Activated T-cell treated with anti-CD3 and anti-CD28 coated beads, Interleukin-2, amount 50 U/mL, for 4 hours (primary cell): ENCODE data around the gene SLC19A1. TPM values are rescaled to one million over a fixed set of nuclear protein-coding genes. Genes with fewer than 3 reads are reported as not detected.
"Not testable (repeated sequence)": the region's sequence is repeated elsewhere in the genome, so short reads cannot be mapped to it uniquely, and the experiment has no call there.

Source experiments
- ATAC-seq, 2 donors: fragments of 200-7000 bp; cut with Tn5 transposase; one replicate each; pipeline ENCODE4 v1.10.0; 2021
- DNase-seq: peaks from one replicate; pipeline ENCODE4 v3.0.0-alpha.2; 2020
- H3K27me3 Mint-ChIP-seq: one replicate; pipeline ENCODE4 v1.8.0; 2021; ENCODE audit warnings: low read depth, mixed read lengths
- H3K36me3 Mint-ChIP-seq: one replicate; pipeline ENCODE4 v1.8.0; 2022; ENCODE audit warnings: mixed read lengths; ENCODE audit not compliant: insufficient read depth
- H3K4me1 Mint-ChIP-seq: one replicate; pipeline ENCODE4 v1.8.0; 2021; ENCODE audit warnings: low read depth, mixed read lengths
- H3K4me3 Mint-ChIP-seq: one replicate; pipeline ENCODE4 v1.8.0; 2021; ENCODE audit warnings: mild to moderate bottlenecking, moderate library complexity, mixed read lengths
- H3K9me3 Mint-ChIP-seq: one replicate; pipeline ENCODE4 v1.8.0; 2021; ENCODE audit warnings: mixed read lengths
- total RNA-seq, 3 donors: library from RNA; stranded (reverse); gene quantifications; one replicate each; pipeline ENCODE4 v1.2.1, GENCODE V29; 2021

Gene SLC19A1
- total RNA-seq, 3 donors from 2014 or later, result 69.0 to 94.9 (median 77.7) TPM

DNA sequence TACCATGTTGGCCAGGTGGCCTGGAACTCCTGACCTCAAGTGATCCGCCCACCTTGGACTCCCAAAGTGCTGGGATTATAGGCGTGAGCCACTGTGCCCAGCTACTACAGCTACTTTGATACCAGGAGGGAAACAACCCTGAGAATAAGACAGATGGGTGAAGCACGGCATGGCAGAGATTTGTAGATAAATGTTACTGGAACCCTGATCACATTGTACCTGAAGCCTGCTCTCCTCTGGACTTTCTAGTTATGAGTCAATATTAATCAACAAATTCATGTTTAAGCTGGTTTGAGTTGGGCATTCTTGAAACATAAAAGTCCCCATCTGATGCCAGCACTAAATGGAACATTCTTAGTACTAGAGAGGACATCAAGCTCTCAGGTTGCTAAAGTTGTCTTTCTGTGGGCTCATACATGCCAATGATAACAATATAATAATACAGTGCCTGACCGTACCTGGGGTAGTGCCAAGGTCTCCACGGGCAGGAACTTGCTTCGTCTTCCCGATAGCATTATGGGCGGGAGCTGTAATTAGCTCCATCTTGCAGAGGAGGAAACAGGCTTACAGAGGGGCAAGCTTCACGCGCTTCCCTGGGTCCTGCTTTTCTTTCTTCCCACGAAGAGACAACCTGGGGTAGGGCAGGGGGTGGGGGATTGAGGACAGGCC, 30.7 kb upstream of the SLC19A1 start:
- no peak for ATAC-seq
- Mint-ChIP-seq H3K36me3 (no peaks in the 10 kb centered on the region), H3K4me1 (no peaks in the 10 kb centered on the region), H3K9me3 (no peaks in the 10 kb centered on the region), H3K4me3 (no peak overlapping the region), H3K27me3 (no peaks in the 10 kb centered on the region)
- no peak for DNase-seq

- Mint-ChIP-seq H3K36me3 (no peaks in the 10 kb centered on the region), H3K27me3 (no peaks in the 10 kb centered on the region), H3K9me3 (no peaks in the 10 kb centered on the region), H3K4me3 (no peak overlapping the region), H3K4me1 (no peaks in the 10 kb centered on the region)
- DNase-seq, result no peak
- no peak for ATAC-seq
Measured at GRCh38 chr21:45572231-45572630, 30.0 kb upstream of the SLC19A1 start.

- no peaks in the 10 kb centered on the region for H3K27me3 Mint-ChIP-seq
- no peaks in the 10 kb centered on the region for H3K36me3 Mint-ChIP-seq
- H3K4me1 Mint-ChIP-seq, result no peaks in the 10 kb centered on the region
- DNase-seq (no peak), ATAC-seq (no peak)
- no peak overlapping the region for H3K4me3 Mint-ChIP-seq
- no peaks in the 10 kb centered on the region for H3K9me3 Mint-ChIP-seq
Measured at GRCh38 chr21:45571641-45572040, 29.4 kb upstream of the SLC19A1 start.

DNA sequence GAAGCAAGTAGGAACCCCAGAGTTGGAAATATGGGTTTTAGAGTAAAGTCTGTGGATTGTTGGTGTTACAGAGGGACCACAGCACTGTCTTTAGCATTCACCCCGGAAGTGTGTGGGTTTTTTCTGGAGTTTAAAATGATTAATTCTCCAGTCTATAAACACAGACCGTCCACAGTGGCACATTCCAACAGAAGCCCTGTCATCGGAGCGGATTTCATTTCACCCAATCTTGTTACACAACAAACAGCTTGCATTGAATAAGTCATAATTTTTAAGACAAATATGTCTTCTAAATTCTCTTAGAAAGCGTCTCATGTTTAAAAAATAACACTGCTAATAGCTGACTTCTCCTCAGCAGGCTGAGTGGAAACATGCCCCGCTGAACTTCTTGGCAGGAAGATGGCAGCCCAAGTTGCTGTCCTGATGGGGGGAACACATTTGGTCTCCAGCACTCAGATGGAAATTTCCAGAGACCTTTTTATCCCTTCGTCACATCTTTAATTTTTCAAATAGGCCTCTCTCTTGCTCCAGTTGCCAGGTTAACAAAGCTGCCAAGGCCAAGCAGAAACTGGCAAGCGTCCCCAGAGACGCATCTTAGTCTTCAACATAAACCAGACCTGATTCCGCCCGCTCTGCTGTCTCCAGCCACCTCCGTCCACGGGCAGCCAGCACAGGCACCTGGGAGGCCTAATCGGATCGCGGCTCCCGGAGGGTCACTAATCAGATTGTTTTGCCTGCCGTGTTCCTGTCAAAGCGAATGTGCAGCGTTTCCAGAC, 28.8 kb upstream of the SLC19A1 start:
- no peaks in the 10 kb centered on the region for H3K4me1 Mint-ChIP-seq
- H3K36me3 Mint-ChIP-seq, result no peaks in the 10 kb centered on the region
- no peaks in the 10 kb centered on the region for H3K9me3 Mint-ChIP-seq

DNA sequence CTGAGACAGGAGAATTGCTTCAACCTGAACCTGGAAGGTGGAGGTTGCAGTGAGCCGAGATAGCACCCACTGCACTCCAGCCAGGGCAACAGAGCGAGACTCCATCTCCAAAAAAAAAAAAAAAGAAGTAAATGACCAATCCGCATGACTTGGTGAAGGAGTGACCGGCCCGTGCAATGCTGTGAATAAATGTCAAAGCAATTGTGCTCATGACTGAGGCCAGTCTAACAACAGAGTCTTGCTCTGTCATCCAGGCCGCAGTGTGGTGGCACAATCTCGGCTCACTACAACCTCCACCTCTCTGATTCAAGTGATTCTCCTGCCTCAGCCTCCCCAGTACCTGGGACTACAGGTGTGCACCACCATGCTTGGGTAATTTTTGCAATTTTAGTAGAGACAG, 27.8 kb upstream of the SLC19A1 start:
- DNase-seq, result no peak
- no peaks in the 10 kb centered on the region for H3K27me3 Mint-ChIP-seq
- no peaks in the 10 kb centered on the region for H3K4me1 Mint-ChIP-seq
- ATAC-seq, result no peak
- H3K36me3 Mint-ChIP-seq, result no peaks in the 10 kb centered on the region
- no peaks in the 10 kb centered on the region for H3K9me3 Mint-ChIP-seq
- no peak overlapping the region for H3K4me3 Mint-ChIP-seq

More for the DNA sequence above, 28.8 kb upstream of the SLC19A1 start:
- Mint-ChIP-seq H3K4me3 (no peak overlapping the region), H3K27me3 (no peaks in the 10 kb centered on the region)
- ATAC-seq, result no peak
- DNase-seq, result no peak

DNA sequence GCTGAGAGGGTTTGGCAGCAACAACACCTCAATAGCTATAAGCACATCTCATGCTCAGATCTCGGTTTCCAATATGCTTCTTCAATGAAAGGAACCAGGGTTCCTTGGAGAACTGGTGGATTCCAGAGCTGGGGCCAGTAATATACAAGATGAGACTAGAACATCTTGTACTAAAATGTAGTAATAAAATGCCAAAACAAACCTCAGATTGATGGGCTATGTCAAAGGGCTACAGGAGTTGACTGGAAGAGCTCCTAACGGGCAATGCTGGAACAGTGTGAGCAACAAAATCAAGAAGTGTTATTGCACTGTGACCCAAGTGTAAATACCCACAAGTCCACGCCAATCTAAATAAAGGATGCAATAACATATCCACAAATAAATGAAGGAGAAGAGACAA, 26.1 kb upstream of the SLC19A1 start:
- DNase-seq (no peak), ATAC-seq (no peak)
- H3K9me3 Mint-ChIP-seq, result no peaks in the 10 kb centered on the region
- no peak overlapping the region for H3K4me3 Mint-ChIP-seq
- H3K4me1 Mint-ChIP-seq, result no peaks in the 10 kb centered on the region
- no peaks in the 10 kb centered on the region for H3K36me3 Mint-ChIP-seq
- H3K27me3 Mint-ChIP-seq, result peaks cover 2% of the 10 kb centered on the region

GRCh38 chr21:45564137-45564536, 21.9 kb upstream of the SLC19A1 start:
- H3K27me3 Mint-ChIP-seq, DNase-seq, H3K4me1 Mint-ChIP-seq, H3K4me3 Mint-ChIP-seq, H3K9me3 Mint-ChIP-seq, ATAC-seq, H3K36me3 Mint-ChIP-seq: not testable (repeated sequence)

- H3K27me3 Mint-ChIP-seq, result peaks cover 8% of the 10 kb centered on the region
- H3K4me3 Mint-ChIP-seq, result no peak overlapping the region
- H3K4me1 Mint-ChIP-seq, result no peaks in the 10 kb centered on the region
- ATAC-seq, result no peak
- no peaks in the 10 kb centered on the region for H3K36me3 Mint-ChIP-seq
- DNase-seq, result no peak
- no peaks in the 10 kb centered on the region for H3K9me3 Mint-ChIP-seq
Measured at GRCh38 chr21:45562965-45563364, 20.7 kb upstream of the SLC19A1 start.

DNA sequence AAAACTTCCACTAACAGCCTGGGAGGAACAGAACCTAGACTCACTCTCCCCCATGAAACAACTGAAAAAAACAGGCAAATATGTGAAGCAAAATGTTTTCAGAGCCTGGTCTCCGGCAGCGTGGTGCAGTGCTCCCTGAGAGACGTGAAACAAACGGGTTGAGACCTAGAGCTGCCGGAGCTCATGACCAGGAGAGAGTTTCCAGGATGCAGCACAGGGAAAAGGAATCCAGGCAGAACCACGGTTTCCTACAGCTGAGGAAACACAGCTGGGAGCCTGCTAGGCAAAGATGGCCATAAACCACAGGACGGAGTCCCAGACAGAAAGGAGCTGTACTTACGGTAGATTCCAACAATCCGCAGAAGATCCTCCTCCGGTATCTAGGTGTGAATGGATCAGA, 20.2 kb upstream of the SLC19A1 start:
- ATAC-seq (no peak), DNase-seq (no peak)
- H3K4me1 Mint-ChIP-seq, result no peaks in the 10 kb centered on the region
- peaks cover 8% of the 10 kb centered on the region for H3K27me3 Mint-ChIP-seq
- H3K9me3 Mint-ChIP-seq, result no peaks in the 10 kb centered on the region
- no peak overlapping the region for H3K4me3 Mint-ChIP-seq
- H3K36me3 Mint-ChIP-seq, result no peaks in the 10 kb centered on the region

GRCh38 chr21:45561241-45561640, 19.0 kb upstream of the SLC19A1 start:
- H3K4me1 Mint-ChIP-seq, H3K36me3 Mint-ChIP-seq, H3K4me3 Mint-ChIP-seq, H3K9me3 Mint-ChIP-seq, H3K27me3 Mint-ChIP-seq, ATAC-seq, DNase-seq: not testable (repeated sequence)

- DNase-seq (no peak), ATAC-seq (no peak)
- Mint-ChIP-seq H3K36me3 (no peaks in the 10 kb centered on the region), H3K27me3 (peaks cover 8% of the 10 kb centered on the region), H3K4me3 (no peak overlapping the region), H3K4me1 (no peaks in the 10 kb centered on the region), H3K9me3 (no peaks in the 10 kb centered on the region)
Measured at GRCh38 chr21:45560106-45561021, 18.1 kb upstream of the SLC19A1 start.

- ATAC-seq (no peak), DNase-seq (no peak)
- Mint-ChIP-seq H3K36me3 (no peaks in the 10 kb centered on the region), H3K9me3 (no peaks in the 10 kb centered on the region), H3K27me3 (peaks cover 8% of the 10 kb centered on the region), H3K4me1 (peaks cover 3% of the 10 kb centered on the region), H3K4me3 (no peak overlapping the region)
Measured at GRCh38 chr21:45559216-45560105, 17.2 kb upstream of the SLC19A1 start.

- Mint-ChIP-seq H3K27me3 (peaks cover 6% of the 10 kb centered on the region), H3K4me1 (peaks cover 4% of the 10 kb centered on the region), H3K36me3 (no peaks in the 10 kb centered on the region), H3K9me3 (no peaks in the 10 kb centered on the region), H3K4me3 (no peak overlapping the region)
- ATAC-seq (no peak), DNase-seq (no peak)
Measured at GRCh38 chr21:45558044-45558721, 15.9 kb upstream of the SLC19A1 start.
